Uterus (tissue), 2 donors: Measurements from ENCODE around the gene PCDHGB6.

Experiments
- POLR2A ChIP-seq, 2 donors: fragments of 450-650 bp; IDR thresholded peaks; one replicate each; pipeline ENCODE4 v1.6.1; 2016; ENCODE audit warnings: antibody characterized with exemption in 2 of 2, mild to moderate bottlenecking in 1 of 2, moderate library complexity in 1 of 2
- TF ChIP-seq, protein P1 (sequence below), 4 experiments: fragments of 200-600 bp in 2 of 4; fragments of 450-650 bp in 2 of 4; sonication (generic) in 2 of 4; IDR thresholded peaks; one replicate each; pipeline ENCODE4 v1.5.1; 2016 to 2019; ENCODE audit warnings: antibody characterized with exemption in 4 of 4, mild to moderate bottlenecking in 2 of 4, moderate library complexity in 1 of 4

DNA sequence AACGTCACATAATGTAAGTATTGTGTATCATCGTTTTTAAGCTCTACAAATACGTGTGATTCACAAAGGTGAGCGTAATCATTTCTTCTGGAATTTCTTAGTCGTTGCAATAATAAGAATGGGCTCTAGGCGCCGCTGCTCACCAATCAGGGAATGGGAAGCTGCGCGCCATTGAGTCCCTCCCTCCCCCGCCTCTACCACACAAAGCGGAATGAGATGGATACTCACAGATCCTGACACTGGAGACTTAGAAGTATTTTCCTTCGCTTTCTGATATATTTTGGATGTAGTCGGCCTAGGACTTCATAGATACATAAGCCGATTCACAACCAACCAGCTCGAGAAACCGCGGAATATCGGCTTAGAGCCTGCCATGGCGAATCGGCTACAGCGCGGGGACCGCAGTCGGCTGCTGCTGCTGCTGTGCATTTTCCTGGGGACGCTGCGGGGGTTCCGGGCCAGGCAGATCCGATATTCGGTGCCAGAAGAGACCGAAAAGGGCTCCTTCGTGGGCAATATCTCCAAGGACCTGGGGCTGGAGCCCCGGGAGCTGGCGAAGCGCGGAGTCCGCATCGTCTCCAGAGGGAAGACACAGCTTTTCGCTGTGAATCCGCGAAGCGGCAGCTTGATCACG is 13.2 kb downstream of the PCDHGB6 start, which contains the start of gene PCDHGA11:
- TF ChIP-seq POLR2A (IDR thresholded peaks at IDR 0.05) = no peak
- TF ChIP-seq, protein P1, sequence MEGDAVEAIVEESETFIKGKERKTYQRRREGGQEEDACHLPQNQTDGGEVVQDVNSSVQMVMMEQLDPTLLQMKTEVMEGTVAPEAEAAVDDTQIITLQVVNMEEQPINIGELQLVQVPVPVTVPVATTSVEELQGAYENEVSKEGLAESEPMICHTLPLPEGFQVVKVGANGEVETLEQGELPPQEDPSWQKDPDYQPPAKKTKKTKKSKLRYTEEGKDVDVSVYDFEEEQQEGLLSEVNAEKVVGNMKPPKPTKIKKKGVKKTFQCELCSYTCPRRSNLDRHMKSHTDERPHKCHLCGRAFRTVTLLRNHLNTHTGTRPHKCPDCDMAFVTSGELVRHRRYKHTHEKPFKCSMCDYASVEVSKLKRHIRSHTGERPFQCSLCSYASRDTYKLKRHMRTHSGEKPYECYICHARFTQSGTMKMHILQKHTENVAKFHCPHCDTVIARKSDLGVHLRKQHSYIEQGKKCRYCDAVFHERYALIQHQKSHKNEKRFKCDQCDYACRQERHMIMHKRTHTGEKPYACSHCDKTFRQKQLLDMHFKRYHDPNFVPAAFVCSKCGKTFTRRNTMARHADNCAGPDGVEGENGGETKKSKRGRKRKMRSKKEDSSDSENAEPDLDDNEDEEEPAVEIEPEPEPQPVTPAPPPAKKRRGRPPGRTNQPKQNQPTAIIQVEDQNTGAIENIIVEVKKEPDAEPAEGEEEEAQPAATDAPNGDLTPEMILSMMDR (IDR thresholded peaks at IDR 0.05) = no peak
